NCI-H1694 (cell line): Measurements from ENCODE around the gene CDC42EP1.

Source experiments
- DNase-seq: peaks from one replicate; lab custom pipeline; 2025; lab: John Stamatoyannopoulos, UW

Gene CDC42EP1

GRCh38 chr22:37560608-37561211, 430 bp downstream of the CDC42EP1 start:
- no peak for DNase-seq

DNA sequence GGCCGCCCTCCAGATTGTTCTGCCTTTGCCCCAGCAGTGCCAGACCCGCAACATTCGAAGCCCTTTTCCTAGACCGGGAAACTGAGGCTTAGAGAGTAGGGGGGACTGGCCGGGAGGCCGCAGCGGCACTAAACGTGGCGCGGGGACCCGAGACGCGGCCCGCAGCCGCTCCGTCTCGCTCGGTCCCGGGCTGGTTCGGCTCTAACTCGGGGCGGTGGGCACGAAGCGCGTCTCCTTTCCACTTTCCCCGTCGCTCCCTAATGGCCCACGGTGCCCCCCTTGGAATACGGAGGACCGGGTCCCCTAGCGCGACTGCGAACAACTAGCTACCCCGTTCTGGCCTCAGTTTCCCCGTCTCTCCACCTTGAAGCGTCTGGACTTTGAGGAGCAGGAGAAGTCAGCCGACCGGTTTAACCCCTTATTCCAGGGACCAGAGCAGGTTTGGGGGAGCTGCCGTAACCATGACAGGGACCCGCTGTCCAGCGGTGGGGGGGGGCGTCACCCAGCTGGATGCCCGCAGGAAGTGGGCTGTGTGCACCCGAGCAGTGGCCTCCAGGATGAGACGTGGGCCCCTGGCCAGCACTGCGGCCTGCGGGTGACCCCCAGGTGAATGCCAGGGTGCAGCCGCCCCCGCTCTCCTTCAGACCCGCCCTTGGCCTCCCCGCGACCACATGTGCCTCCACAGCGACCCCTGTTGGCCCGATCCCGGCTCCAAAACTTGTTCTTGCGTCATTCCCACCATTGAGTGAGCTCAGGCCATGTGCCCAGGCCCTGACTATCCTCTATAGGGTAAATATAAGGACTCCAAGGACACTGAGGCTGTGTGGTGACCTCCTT, 1.1 kb downstream of the CDC42EP1 start:
- DNase-seq: peak; percentile 69

DNA sequence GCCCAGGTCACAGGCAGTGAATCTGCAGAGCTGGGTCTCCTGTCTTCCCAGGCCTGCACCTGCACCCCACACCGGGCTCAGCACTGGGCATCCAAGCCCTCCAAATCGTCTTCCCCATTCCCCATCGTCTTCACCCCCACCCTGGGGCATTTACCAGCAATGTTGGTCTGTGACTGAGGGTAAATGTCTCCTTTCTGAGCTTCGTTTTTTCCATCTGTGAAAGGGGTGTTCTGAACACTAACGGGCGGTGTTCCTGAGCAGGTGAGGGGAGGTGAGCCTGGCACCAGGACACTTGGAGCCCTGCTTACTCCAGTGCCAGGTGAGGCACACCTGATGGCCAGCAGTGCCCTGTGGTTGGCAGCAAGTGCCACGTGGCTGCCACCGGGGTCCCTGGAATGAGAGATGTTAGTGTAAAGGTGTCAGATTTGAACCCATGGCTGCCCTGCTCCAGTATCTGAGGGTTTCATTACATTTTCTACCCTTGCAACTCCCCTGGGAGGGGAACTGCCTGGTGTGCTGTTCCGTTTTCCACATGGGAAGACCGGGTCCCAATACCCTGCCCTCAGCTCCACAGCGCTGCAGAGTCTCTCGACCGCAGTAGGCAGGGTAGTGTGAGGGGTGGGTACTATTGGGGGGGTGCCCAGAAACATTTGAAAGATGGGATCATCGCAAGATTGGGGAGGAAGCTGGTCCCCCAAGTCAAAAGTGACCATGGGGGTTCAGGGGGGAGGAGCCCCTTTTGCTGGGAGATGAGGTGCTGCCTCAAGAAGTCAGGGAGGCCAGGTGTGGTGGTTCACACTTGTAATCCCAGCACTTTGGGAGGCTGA, 2.0 kb downstream of the CDC42EP1 start:
- no peak for DNase-seq

- no peak for DNase-seq
Measured at GRCh38 chr22:37563153-37564081, 3.1 kb downstream of the CDC42EP1 start.

DNA sequence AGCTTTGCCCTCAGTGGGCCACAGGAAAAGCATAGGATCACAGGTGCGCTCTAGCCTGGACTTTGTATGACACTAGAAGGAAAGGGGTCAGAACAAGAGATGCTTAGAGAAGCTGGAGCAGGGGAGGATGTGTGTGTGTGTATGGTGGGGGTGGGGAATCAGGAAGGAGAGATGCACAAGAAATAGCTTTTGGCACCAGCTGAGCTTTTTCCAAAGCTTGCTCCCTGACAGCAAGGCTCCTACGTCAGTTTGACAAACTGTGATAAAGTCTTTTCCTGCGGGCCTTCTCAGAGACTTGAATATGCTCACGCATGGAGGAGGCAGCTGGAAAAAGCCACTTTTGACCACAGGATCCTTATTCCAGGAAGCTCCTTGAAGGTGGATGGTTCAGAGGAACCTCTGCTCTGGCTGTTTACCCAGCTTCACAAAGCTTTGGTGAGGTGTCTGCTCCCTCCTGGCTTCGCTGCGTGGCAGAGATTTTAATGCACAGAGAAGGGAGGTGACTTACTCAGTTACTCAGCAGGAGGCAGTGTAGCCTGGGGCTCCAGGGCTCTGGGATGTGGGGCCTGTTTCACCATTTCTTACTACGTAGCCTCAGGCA, 3.9 kb downstream of the CDC42EP1 start:
- no peak for DNase-seq

GRCh38 chr22:37565830-37566229, 5.5 kb downstream of the CDC42EP1 start:
- no peak for DNase-seq

DNA sequence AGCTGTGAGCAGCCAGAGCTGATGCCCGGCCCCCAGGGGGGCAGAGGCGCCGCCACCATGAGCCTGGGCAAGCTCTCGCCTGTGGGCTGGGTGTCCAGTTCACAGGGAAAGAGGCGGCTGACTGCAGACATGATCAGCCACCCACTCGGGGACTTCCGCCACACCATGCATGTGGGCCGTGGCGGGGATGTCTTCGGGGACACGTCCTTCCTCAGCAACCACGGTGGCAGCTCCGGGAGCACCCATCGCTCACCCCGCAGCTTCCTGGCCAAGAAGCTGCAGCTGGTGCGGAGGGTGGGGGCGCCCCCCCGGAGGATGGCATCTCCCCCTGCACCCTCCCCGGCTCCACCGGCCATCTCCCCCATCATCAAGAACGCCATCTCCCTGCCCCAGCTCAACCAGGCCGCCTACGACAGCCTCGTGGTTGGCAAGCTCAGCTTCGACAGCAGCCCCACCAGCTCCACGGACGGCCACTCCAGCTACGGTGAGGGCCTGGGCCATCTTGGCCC, 6.1 kb downstream of the CDC42EP1 start:
- DNase-seq: no peak

DNA sequence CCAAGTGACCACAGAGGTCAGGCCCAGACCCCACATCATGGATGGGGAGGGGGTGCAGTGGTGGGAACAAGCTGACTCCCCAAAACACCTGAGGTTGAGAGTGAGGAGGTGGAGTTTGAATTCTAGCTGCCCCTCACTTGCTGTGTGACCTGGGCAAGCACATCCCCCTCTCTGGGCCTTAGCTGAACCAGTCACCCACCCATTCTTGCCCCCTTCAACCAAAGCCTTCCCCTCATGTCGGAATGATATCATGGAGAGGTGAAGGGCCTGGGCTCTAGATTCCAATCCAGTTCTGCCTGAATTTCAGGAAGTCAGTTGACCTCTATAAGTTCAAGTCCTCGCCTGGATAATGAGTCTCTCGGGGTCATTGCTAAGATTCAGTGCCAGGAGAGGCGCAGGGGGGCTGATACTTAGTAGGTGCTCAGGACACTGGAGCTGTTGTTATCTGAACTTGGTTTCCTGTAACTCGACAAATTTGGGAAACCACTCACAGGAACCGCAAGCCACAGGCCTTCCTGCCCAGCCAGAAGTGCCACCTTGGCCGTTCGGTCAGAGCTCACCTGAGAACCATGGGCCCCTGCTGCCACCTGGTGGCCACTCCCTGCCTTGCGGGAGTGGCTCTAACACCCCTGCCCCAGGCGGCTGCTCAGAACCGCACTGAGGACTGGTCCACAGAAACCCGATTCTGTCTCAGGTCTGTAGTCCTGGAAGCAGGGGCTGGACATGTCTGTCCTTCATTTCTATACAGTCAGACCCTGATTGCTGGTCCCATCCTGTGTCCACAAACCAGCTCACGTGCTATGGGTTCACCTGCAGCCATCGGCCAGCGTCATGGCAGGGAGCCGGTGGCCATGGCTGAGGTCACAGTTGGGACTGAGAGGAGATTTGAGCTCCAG, 6.9 kb downstream of the CDC42EP1 start:
- DNase-seq: peak; percentile 46

DNA sequence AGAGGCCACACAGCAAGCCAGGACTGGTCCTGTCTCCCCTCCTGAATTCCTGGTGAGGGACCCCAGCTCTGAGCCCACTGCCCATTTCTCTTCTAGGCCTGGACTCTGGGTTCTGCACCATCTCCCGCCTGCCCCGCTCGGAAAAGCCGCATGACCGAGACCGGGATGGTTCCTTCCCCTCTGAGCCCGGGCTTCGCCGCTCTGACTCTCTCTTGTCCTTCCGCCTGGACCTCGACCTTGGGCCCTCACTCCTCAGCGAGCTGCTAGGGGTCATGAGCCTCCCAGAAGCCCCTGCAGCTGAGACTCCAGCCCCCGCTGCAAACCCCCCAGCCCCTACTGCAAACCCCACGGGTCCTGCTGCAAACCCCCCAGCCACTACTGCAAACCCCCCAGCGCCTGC, 7.7 kb downstream of the CDC42EP1 start:
- no peak for DNase-seq

- no peak for DNase-seq
Measured at GRCh38 chr22:37568448-37569008, 8.2 kb downstream of the CDC42EP1 start.

DNA sequence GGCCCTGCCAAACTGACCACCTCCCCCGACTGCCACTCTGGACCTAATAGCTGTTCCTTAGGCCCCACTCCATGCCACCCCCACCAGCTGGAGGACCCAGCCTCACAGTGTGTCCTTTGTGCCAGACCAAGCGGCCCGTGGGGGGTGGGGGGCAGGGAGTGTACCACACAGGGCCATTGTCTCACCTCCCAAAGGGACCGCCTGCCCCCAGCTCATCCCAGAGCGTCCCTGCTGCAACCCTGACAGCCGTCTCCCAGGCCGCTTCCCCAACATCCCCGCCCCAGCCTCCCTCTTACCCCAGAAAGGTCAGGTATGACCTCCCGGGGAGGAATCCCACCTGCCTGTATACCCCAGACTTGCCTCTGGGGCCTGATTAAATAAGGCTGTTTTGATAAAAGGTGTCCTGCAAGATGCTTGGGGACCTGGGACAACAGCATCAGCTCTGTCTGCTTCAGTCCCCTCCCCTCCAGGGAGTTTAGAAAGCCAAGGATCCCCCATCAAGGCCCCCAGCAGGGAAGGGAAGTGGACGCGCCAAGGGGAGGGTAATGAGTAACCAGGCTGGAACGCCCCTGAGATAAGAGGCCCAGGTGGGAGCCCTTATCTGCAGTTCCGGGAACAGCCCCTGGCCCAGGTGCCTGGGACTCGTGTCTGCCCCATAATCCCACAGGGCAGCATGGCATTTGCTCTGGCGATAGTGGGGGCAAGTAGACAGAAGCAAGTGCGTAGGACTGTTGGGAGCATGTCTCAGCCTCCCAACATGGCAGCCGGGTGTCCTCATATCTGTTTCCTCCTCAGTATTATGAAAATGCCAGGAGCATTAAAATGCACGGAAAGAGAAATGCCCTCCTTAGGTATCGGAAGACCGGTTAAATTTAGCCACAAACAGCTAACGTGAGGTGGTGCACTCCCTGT, 9.0 kb downstream of the CDC42EP1 start:
- no peak for DNase-seq

DNA sequence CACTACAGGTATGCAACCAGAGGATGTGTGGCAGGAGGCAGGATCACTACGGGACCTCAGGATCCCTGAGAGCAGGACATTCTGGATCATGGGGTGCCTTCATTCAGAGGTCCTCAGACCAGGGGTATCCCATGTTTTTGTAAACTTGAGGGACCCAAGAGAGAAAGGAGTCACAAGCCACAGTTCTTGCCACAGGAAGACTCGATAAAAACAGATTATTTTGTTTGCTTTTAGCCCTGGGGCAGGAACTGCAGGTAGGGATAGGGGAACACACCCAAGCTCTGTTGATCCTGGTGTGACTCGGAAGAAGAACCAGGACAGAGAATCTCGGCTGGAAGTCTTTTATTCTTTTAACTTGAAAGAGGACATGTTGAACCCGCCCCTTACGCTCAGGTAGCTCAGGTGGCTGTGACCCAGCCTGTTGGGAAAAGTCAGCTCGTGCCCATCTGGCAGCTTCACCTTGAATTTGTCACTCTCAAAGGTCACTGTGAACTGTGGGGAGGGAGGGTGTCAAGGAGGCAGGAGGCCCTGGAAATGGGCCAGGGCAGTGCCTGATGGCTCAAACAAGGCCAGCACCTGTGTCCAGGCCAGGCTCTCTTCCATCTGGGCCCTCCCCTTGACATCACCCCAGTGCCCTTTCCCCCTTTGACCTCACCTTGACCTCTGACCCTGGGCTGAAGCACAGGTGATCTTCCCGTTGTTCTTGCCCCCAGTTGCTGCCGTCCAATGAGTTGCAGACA, 9.8 kb downstream of the CDC42EP1 start:
- no peak for DNase-seq

GRCh38 chr22:37570661-37570976, 10.3 kb downstream of the CDC42EP1 start:
- no peak for DNase-seq

DNA sequence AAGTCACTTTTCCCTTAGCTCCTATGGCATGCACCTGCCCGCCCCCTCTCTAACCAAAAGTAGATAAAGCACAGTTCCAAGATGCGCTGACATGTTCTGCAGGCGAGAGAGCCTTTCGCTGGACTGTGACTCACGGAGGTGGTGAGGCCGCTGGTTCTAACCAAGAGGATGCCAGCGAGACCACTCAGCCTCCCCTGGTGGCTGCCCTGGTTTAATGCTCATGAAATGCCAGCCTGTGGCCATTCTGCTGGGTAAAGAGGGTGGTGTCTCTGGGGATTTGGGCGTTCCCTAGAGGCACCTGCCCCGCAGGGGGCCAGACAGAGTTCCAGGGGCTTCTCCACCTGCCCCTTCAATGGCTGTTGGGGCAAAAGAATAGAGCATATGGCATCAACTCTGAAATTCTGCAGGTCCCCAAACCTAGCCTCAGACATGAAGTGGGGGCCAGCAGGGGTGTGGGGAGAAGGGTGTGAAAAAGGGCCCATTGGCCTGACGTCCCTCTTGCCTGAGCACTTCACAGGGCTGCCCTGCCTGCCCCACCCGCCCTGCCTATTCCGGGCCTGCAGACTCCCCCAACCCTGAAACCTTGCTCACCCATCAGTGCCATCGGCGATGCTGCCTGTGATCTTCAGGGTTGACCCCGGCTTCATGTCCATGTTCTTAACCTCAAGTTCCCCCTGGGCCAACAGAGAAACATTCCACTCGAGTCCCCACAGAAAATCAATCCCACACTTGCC, 11.1 kb downstream of the CDC42EP1 start:
- no peak for DNase-seq

DNA sequence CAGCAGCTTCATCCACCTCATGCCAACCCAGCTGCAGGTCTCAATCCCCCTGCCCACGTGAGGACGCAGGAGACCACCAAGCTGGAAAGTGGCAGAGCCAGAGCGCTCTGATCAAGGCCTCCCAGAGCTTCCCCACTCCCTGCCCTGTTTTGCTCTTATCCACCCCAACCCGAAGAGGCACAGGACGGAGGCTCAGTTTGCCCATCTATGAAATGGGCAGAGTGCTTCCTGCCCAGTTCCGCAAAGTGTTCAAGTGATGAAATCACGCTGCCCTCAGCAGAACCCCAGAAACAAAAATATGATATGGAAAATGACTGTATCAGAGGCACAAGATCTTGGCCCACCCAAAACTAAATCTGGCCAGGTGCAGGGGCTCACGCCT, 11.7 kb downstream of the CDC42EP1 start:
- no peak for DNase-seq

GRCh38 chr22:37575490-37576003, 15.3 kb downstream of the CDC42EP1 start:
- no peak for DNase-seq

- DNase-seq: no peak
Measured at GRCh38 chr22:37578002-37578401, 17.7 kb downstream of the CDC42EP1 start.
